Aorta (tissue), 5 donors: ENCODE results near the gene SLC9A3. TPM values are rescaled to one million over a fixed set of nuclear protein-coding genes. Genes with fewer than 3 reads are reported as not detected.

Experiments used
- ATAC-seq: fragments of 200-7000 bp; cut with Tn5 transposase; one replicate; pipeline ENCODE4 v1.9.1; 2022; ENCODE audit warnings: moderate library complexity; ENCODE audit not compliant: low FRiP score
- DNase-seq, 2 donors: peaks; one replicate each; pipeline ENCODE4 v3.0.0-alpha.2; 2020
- H3K27ac ChIP-seq, 2 donors: one replicate each; pipeline ENCODE4 v1.5.1; 2013; ENCODE audit warnings: low read length in 2 of 2, mild to moderate bottlenecking in 2 of 2, moderate library complexity in 2 of 2, control low read depth in 1 of 2, inconsistent platforms in 1 of 2, low read depth in 1 of 2
- H3K27me3 ChIP-seq, 2 donors: one replicate each; pipeline ENCODE4 v1.6.1; 2013; ENCODE audit warnings: control low read depth in 1 of 2, low read length in 1 of 2, mild to moderate bottlenecking in 1 of 2, moderate library complexity in 1 of 2; ENCODE audit not compliant: insufficient read depth in 2 of 2, control insufficient read depth in 1 of 2
- H3K36me3 ChIP-seq, 2 donors: one replicate each; pipeline ENCODE4 v1.6.1; 2013; ENCODE audit warnings: control low read depth in 1 of 2, low read length in 1 of 2, mild to moderate bottlenecking in 1 of 2; ENCODE audit not compliant: insufficient read depth in 2 of 2, control insufficient read depth in 1 of 2
- H3K4me1 ChIP-seq, 2 donors: one replicate each; pipeline ENCODE4 v1.6.1; 2013; ENCODE audit warnings: low read length in 2 of 2, control low read depth in 1 of 2, mild to moderate bottlenecking in 1 of 2, moderate library complexity in 1 of 2; ENCODE audit not compliant: insufficient read depth in 2 of 2, control insufficient read depth in 1 of 2
- H3K4me3 ChIP-seq, 2 donors: one replicate each; pipeline ENCODE4 v1.5.1; 2013; ENCODE audit warnings: low read length in 2 of 2, control low read depth in 1 of 2, mild to moderate bottlenecking in 1 of 2
- H3K9me3 ChIP-seq: one replicate; pipeline ENCODE4 v1.6.1; 2013; ENCODE audit warnings: mild to moderate bottlenecking, low read length; ENCODE audit not compliant: control insufficient read depth
- WGBS, 2 donors: extraction: QIAGEN DNeasy Blood & Tissue Kit; methylation state at CpG; one replicate each; pipeline ENCODE4 v1.1.7; 2013; 5-methylcytosine and 5-hydroxymethylcytosine counted together
- intact Hi-C, 2 donors: fragments of 100-400 bp; cut with DNase I; formaldehyde crosslinking; loops; one replicate each; pipeline versions ENCODE4 v1.14.2 to v1.15.0; 2022
- polyA plus RNA-seq, 2 donors: library from polyadenylated mRNA; stranded (reverse); fragments of 200-250 nt; gene quantifications; one replicate each; pipeline ENCODE4 v1.2.3, GENCODE V29; 2013
- total RNA-seq, 2 donors: library from RNA; stranded (reverse); fragmentation: NEBNext Ultra II Directional; extraction: Animal tissue kit (Norgen Biotek cat#: 25700); gene quantifications; one replicate each; pipeline ENCODE4 v1.2.1, GENCODE V29; 2021
- donor health status: healthy with polysubstance abuse.
- donor health status: Bipolar disorder and iron deficiency.
- donor health status: DM: no; HTN: no; CAD: no.
- donor health status: DM: no; HTN: no; CAD: no.
- donor health status: DM: yes; HTN: yes; CAD: no.

Gene SLC9A3
- total and polyA plus RNA-seq, 4 donors, result 0.59 to 4.3 (median 0.95) TPM

- intact Hi-C loops, result no loop called here
- Histone ChIP-seq H3K4me3 (no peak overlapping the region), H3K27ac (no peak overlapping the region), H3K9me3 (no peaks in the 10 kb centered on the region), H3K4me1 (no peaks in the 10 kb centered on the region), H3K27me3 (no peaks in the 10 kb centered on the region), H3K36me3 (no peaks in the 10 kb centered on the region)
- ATAC-seq (no peak), DNase-seq (no peak)
- 83 to 88% methylated on average over 2 of the region's 2 CpGs for WGBS, 2 donors
These were observed 25.0 kb upstream of the SLC9A3 start for GRCh38 chr5:549229-549628.

- no peaks in the 10 kb centered on the region for H3K27me3 ChIP-seq
- WGBS, 2 donors, result 39 to 41% methylated on average over 10 of the region's 10 CpGs
- peak; percentile 60 to 65 for DNase-seq
These were observed 24.0 kb upstream of the SLC9A3 start for GRCh38 chr5:548256-548655.

DNA sequence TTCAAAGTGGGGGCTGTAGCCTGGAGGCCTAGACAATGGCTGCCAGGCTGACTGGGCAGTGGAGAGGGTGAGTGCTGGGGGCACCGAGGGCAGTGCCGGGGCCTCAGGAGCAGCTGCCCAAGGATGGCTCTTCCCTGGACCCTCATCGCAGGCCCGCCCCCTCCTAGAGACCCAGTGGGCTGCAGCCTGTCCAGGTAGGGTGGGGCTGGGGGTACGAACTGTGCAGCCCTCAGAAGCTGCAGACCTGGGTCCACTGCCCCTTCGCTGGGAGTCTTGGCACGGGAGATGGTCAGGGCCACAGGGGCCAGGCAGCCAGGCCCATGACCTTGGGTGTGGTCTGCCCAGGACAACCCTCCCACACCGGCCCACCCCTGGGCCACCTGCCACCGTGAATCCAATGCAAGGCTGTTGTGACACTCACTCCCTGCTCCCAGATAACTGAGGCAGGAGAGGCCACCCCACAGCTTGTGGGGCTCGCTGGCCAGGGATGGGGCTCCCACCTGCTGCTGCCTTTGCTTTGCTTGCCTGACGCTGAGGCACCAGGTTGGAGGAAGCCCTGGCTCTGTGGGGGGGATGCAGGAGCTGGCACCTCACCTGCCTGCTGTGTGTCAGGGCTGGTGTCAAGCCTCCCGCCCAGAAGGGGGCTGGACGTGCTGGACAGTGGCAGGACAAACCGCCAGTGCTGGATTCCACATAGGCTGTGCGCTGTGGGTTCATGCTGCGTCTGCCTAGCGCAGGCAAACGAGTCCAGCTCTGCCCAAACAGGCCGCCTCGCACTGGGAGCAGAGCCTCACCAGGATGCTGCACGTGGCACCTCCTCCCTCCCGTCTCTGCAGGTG, 23.1 kb upstream of the SLC9A3 start:
- H3K9me3 ChIP-seq, result no peaks in the 10 kb centered on the region
- DNase-seq (peak; percentile 30 to 53), ATAC-seq (no peak)
- WGBS, 2 donors, result 79 to 80% methylated on average over 22 of the region's 22 CpGs
- no peaks in the 10 kb centered on the region for H3K36me3 ChIP-seq
- no peak overlapping the region for H3K27ac ChIP-seq
- H3K4me1 ChIP-seq, result no peaks in the 10 kb centered on the region
- H3K27me3 ChIP-seq, result no peaks in the 10 kb centered on the region
- H3K4me3 ChIP-seq, result no peak overlapping the region
- intact Hi-C loops, result no loop called here

More at GRCh38 chr5:548256-548655, 24.0 kb upstream of the SLC9A3 start:
- Histone ChIP-seq H3K4me3 (no peak overlapping the region), H3K36me3 (no peaks in the 10 kb centered on the region), H3K9me3 (no peaks in the 10 kb centered on the region), H3K4me1 (no peaks in the 10 kb centered on the region), H3K27ac (no peak overlapping the region)
- intact Hi-C loops, result no loop called here
- ATAC-seq, result no peak

DNA sequence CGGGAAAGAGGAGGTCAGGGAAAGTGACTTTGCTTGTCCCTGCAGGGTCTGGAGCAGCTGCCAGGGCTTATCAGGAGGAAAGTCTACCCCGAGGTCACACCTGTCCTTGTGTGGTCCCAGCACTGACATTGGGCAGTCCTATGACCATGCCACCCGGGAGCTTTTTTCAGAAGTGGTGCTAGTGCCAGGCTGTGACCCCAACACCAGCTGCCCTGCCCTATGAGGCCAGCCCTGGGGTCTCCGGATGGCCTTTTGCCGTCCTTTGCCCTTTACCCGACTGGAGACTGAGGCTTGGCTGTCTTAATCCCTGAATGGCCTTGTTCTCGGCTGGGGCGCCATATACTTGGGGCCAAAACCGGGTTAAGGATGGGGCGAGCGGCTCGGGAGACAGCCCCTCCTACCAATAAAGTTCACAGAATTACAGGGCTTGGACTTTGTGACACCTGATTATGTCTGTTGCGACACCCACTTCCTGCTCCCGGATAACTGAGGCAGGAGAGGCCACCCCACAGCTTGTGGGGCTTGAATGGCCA, 22.2 kb upstream of the SLC9A3 start:
- H3K9me3 ChIP-seq, result no peaks in the 10 kb centered on the region
- no peak for ATAC-seq
- H3K27me3 ChIP-seq, result no peaks in the 10 kb centered on the region
- H3K4me3 ChIP-seq, result no peak overlapping the region
- peak in 1 of 2 donors; percentile 55 for DNase-seq
- no peaks in the 10 kb centered on the region for H3K4me1 ChIP-seq
- WGBS, 2 donors, result 88 to 89% methylated on average over 14 of the region's 14 CpGs
- H3K27ac ChIP-seq, result no peak overlapping the region
- H3K36me3 ChIP-seq, result no peaks in the 10 kb centered on the region
- intact Hi-C loops, result no loop called here

- Histone ChIP-seq H3K27me3 (no peaks in the 10 kb centered on the region), H3K36me3 (no peaks in the 10 kb centered on the region), H3K4me3 (no peak overlapping the region), H3K4me1 (no peaks in the 10 kb centered on the region), H3K27ac (no peak overlapping the region), H3K9me3 (no peaks in the 10 kb centered on the region)
- ATAC-seq (no peak), DNase-seq (peak; percentile 26 to 46)
- 92 to 93% methylated on average over 11 to 12 of the region's 12 CpGs for WGBS, 2 donors
- intact Hi-C loops, result no loop called here
These were observed 21.6 kb upstream of the SLC9A3 start for GRCh38 chr5:545641-546375.

GRCh38 chr5:544675-545355, 20.6 kb upstream of the SLC9A3 start:
- no peaks in the 10 kb centered on the region for H3K36me3 ChIP-seq
- H3K9me3 ChIP-seq, result no peaks in the 10 kb centered on the region
- DNase-seq (peak in 1 of 2 donors; percentile 46), ATAC-seq (no peak)
- WGBS, 2 donors, result 87 to 93% methylated on average over 9 of the region's 9 CpGs
- no peaks in the 10 kb centered on the region for H3K27me3 ChIP-seq
- intact Hi-C loops, result no loop called here
- H3K4me1 ChIP-seq, result no peaks in the 10 kb centered on the region
- no peak overlapping the region for H3K4me3 ChIP-seq
- H3K27ac ChIP-seq, result no peak overlapping the region

DNA sequence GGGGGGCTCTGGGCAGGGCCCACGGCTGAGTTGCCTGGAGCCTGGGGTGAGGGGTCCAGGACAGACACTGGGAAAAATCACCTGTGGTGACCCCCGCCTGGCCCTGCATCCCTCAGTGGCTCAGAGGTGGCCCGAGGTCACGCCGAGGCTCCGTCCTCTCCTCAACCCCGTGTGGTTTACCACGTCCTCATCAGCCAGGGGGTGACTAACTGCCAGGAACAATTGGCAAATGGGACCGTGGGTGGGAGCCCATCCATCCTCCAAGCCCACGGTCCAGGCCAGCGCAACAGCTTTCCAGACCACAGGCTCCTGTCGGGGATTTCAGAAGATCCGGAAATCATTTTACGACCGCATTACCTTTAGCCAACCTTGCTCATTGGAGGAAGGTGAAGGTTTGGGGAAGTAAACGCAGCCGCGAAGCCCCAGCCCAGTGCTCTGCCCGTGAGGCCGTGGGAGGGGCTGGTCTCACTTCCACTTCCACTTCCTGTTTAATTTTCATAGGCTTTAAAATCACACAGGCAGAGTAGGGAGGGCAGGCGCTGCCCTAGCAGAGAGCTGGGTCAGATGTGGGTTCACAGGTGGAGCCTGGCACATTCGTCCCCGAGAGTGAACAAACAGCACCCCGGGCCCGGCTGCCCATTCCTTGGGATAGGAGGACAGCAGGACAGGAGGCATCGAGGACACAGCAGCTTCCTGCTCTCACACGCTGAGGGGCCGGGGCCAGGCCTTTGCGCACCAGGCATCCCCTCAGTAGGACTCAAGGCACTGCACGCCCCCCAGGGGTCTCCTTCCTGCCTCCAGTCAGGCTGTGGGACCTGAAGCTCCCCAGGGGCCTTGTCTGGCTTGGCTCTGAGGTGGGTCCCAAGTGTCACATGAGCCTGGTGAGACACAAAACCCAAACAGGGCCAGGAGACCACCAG, 19.8 kb upstream of the SLC9A3 start:
- H3K27ac ChIP-seq, result no peak overlapping the region
- no peak overlapping the region for H3K4me3 ChIP-seq
- H3K36me3 ChIP-seq, result no peaks in the 10 kb centered on the region
- no peaks in the 10 kb centered on the region for H3K27me3 ChIP-seq
- intact Hi-C loops, result no loop called here
- no peaks in the 10 kb centered on the region for H3K4me1 ChIP-seq
- no peaks in the 10 kb centered on the region for H3K9me3 ChIP-seq
- peak; percentile 12 for ATAC-seq
- 79 to 84% methylated on average over 30 of the region's 30 CpGs for WGBS, 2 donors
- DNase-seq, result peak; percentile 77 to 81

DNA sequence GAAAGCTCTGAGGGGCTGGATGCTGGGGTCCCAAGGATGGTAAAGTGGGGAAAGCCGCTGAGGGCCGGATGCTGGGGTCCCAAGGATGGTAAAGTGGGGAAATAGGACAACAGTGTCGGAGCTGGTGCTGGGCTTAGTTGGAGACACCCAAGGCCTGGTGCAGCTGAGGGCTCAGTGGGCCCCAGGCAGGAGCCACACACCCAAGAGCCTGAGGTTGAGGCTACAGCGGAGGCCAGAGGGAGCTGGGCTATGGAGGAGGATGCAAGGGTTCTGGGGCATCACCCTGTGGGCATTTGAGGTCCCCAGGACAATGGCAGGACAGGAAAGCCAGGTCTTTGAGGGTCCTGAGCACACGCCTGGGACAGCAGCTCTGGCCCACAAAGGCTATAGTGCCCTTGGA, 19.1 kb upstream of the SLC9A3 start:
- Histone ChIP-seq H3K4me3 (no peak overlapping the region), H3K27ac (no peak overlapping the region), H3K36me3 (no peaks in the 10 kb centered on the region), H3K4me1 (no peaks in the 10 kb centered on the region), H3K9me3 (no peaks in the 10 kb centered on the region), H3K27me3 (no peaks in the 10 kb centered on the region)
- intact Hi-C loops, result no loop called here
- no peak for ATAC-seq
- WGBS, 2 donors, result 89 to 91% methylated on average over 5 of the region's 5 CpGs
- peak; percentile 14 to 28 for DNase-seq
